DND-41 (cell line): Measurements from ENCODE around the gene DGKB.

Experiments
- ATAC-seq: fragments of 200-7000 bp; cut with Tn5 transposase; 3 replicates; pipeline ENCODE4 v1.9.1; 2021; ENCODE audit warnings: low read depth; ENCODE audit not compliant: insufficient read depth
- DNase-seq: peaks from one replicate; pipeline ENCODE4 v3.0.0-alpha.2; 2020
- H2AFZ ChIP-seq: 2 replicates; pipeline ENCODE4 v1.6.0; 2012; ENCODE audit warnings: low read depth, low read length
- H3K27ac ChIP-seq: 2 replicates; pipeline ENCODE4 v1.5.1; 2012; ENCODE audit warnings: low read length, inconsistent platforms
- H3K27me3 ChIP-seq: fragments of 200-600 bp; sonication (generic); 2 replicates; pipeline ENCODE4 v1.6.0; 2012; ENCODE audit warnings: low read length, mild to moderate bottlenecking, inconsistent platforms; ENCODE audit not compliant: insufficient read depth, poor library complexity
- H3K36me3 ChIP-seq: 2 replicates; pipeline ENCODE4 v1.5.1; 2012; ENCODE audit warnings: low read length, inconsistent platforms; ENCODE audit not compliant: insufficient read depth
- H3K4me1 ChIP-seq: 2 replicates; pipeline ENCODE4 v1.5.1; 2012; ENCODE audit warnings: mild to moderate bottlenecking, low read length; ENCODE audit not compliant: insufficient read depth
- H3K4me2 ChIP-seq: 2 replicates; pipeline ENCODE4 v1.6.0; 2012; ENCODE audit warnings: mild to moderate bottlenecking, moderate library complexity, low read length, inconsistent platforms; ENCODE audit not compliant: insufficient read depth
- H3K4me3 ChIP-seq, 2 experiments: fragments of 200-600 bp in 1 of 2; shearing (Covaris generic) in 1 of 2; 2 replicates each; pipeline ENCODE4 v1.5.1; 2012 to 2016; ENCODE audit warnings: inconsistent platforms in 2 of 2, low read length in 2 of 2, mild to moderate bottlenecking in 2 of 2, low read depth in 1 of 2, moderate library complexity in 1 of 2
- H3K79me2 ChIP-seq: 2 replicates; pipeline ENCODE4 v1.6.0; 2012; ENCODE audit warnings: low read length, inconsistent platforms; ENCODE audit not compliant: insufficient read depth
- H3K9ac ChIP-seq: 2 replicates; pipeline ENCODE4 v1.6.0; 2012; ENCODE audit warnings: low read depth, mild to moderate bottlenecking, inconsistent platforms, low read length, moderate library complexity
- H3K9me3 ChIP-seq: 2 replicates; pipeline ENCODE4 v1.5.1; 2012; ENCODE audit warnings: low read length, moderate library complexity, mild to moderate bottlenecking, inconsistent platforms; ENCODE audit not compliant: insufficient read depth, severe bottlenecking
- H4K20me1 ChIP-seq: 2 replicates; pipeline ENCODE4 v1.6.0; 2012; ENCODE audit warnings: low read length; ENCODE audit not compliant: insufficient read depth
- EZH2 ChIP-seq: IDR thresholded peaks from 3 replicates; pipeline ENCODE4 v1.6.1; 2012; ENCODE audit warnings: borderline replicate concordance, low read depth, mild to moderate bottlenecking, moderate library complexity, low read length, inconsistent platforms; ENCODE audit not compliant: severe bottlenecking
- TF ChIP-seq, protein P1 (sequence below): IDR thresholded peaks from 2 replicates; pipeline ENCODE4 v1.5.1; 2012; ENCODE audit warnings: borderline replicate concordance, low read length, moderate library complexity, mild to moderate bottlenecking; ENCODE audit not compliant: poor library complexity, severe bottlenecking; ENCODE audit errors: extremely low read depth

DGKB gene

DNA sequence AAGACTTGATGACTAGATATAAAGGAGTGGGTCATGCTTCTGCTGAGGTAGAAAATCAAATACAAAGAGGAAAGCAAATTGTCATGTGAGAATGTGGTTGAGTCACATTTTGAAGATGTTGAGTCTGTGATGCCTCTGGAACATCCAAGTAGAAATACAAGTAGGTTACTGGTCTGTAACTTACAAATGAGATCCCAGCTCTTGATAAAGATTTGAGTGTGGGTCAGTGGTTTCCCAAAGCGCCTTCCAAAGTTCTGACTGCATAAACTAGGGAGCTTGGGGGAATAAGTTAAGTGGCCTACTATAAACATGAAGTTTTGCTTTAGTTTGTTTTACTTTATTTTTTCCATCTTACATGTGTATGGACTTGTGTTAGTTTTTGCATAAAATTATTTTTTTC is 768.8 kb downstream of the DGKB start:
- H3K4me1 ChIP-seq: no peaks in the 10 kb centered on the region
- H3K9me3 ChIP-seq: no peaks in the 10 kb centered on the region
- no peak overlapping the region for H3K9ac ChIP-seq
- no peaks in the 10 kb centered on the region for H4K20me1 ChIP-seq
- no peak overlapping the region for H3K4me2 ChIP-seq
- TF ChIP-seq, protein P1, sequence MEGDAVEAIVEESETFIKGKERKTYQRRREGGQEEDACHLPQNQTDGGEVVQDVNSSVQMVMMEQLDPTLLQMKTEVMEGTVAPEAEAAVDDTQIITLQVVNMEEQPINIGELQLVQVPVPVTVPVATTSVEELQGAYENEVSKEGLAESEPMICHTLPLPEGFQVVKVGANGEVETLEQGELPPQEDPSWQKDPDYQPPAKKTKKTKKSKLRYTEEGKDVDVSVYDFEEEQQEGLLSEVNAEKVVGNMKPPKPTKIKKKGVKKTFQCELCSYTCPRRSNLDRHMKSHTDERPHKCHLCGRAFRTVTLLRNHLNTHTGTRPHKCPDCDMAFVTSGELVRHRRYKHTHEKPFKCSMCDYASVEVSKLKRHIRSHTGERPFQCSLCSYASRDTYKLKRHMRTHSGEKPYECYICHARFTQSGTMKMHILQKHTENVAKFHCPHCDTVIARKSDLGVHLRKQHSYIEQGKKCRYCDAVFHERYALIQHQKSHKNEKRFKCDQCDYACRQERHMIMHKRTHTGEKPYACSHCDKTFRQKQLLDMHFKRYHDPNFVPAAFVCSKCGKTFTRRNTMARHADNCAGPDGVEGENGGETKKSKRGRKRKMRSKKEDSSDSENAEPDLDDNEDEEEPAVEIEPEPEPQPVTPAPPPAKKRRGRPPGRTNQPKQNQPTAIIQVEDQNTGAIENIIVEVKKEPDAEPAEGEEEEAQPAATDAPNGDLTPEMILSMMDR: no peak
- no peak for TF ChIP-seq EZH2
- H3K27ac ChIP-seq: no peak overlapping the region
- H3K36me3 ChIP-seq: no peaks in the 10 kb centered on the region
- H2AFZ ChIP-seq: no peak overlapping the region
- no peaks in the 10 kb centered on the region for H3K27me3 ChIP-seq
- H3K79me2 ChIP-seq: no peaks in the 10 kb centered on the region
- DNase-seq (no peak), ATAC-seq (no peak)
- no peak overlapping the region for H3K4me3 ChIP-seq

DNA sequence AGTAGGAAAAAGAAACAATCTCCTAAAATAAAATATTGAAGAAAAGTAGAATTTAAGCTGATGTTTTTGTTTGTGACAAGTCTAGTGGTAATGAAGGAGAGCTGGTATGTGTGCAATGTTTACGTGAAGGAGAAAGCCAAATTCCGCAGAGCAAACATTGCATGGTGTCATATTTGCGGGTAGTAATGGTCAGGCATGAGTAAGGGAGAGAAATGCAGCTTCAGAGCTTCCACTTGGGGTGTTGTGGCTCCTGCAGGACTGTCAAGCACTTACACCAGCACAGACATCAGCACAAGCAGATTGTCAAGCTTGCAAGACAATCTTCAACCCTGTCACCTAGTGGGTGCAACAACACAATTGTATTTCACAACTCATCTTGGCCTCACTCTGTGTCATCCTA is 776.6 kb downstream of the DGKB start:
- Histone ChIP-seq H3K4me3 (no peak overlapping the region), H3K79me2 (no peaks in the 10 kb centered on the region), H3K27ac (no peak overlapping the region), H3K4me1 (no peaks in the 10 kb centered on the region), H4K20me1 (no peaks in the 10 kb centered on the region), H3K27me3 (no peaks in the 10 kb centered on the region), H3K36me3 (no peaks in the 10 kb centered on the region), H3K9me3 (no peaks in the 10 kb centered on the region), H3K4me2 (no peak overlapping the region), H3K9ac (no peak overlapping the region), H2AFZ (no peak overlapping the region)
- no peak for TF ChIP-seq EZH2
- TF ChIP-seq, protein P1: no peak
- ATAC-seq (no peak), DNase-seq (no peak)

DNA sequence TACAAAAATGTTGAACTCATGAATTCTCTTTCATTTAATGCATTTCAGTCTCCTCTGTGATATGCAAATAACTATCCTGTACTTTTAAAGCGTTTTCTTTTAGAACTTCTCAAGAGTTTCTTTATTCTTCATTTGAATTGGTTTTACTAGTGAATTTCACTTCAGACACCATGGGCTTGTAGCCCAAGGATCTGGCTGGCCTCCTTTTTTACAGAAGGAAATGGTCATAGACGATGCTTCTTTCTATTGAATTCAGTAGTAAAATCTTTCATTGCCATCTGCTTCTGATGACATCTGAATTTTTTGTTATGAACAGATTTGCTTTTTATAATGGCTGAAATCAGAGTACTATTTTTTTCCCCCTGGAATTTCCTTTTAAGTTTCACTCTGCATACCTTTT is 777.8 kb downstream of the DGKB start:
- H3K36me3 ChIP-seq: no peaks in the 10 kb centered on the region
- TF ChIP-seq, protein P1: no peak
- no peak for TF ChIP-seq EZH2
- H3K79me2 ChIP-seq: no peaks in the 10 kb centered on the region
- no peak overlapping the region for H3K27ac ChIP-seq
- H3K9ac ChIP-seq: no peak overlapping the region
- DNase-seq (no peak), ATAC-seq (no peak)
- no peaks in the 10 kb centered on the region for H3K27me3 ChIP-seq
- H3K4me1 ChIP-seq: no peaks in the 10 kb centered on the region
- H3K9me3 ChIP-seq: no peaks in the 10 kb centered on the region
- H3K4me2 ChIP-seq: no peak overlapping the region
- H3K4me3 ChIP-seq: no peak overlapping the region
- no peaks in the 10 kb centered on the region for H4K20me1 ChIP-seq
- no peak overlapping the region for H2AFZ ChIP-seq

DNA sequence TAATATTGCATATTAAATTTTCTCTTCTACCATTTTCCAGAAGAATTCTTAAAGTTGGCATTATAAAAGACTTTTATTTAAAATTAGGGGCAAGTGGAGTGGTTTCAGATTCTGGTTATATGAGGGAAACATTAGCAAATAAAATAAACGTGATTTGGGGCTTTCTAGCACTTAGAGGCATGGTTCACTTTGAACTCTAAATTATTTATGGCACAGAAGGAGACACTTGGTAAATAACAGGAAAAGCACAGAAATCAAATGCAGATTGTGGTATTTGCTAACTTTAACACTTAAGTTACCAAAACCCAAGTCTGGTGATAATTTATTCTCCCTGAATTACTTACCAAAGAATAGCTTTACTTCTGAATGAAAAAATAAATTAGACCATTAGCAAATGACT is 778.6 kb downstream of the DGKB start:
- Histone ChIP-seq H3K9me3 (no peaks in the 10 kb centered on the region), H3K79me2 (no peaks in the 10 kb centered on the region), H2AFZ (no peak overlapping the region), H3K4me2 (no peak overlapping the region), H3K27me3 (no peaks in the 10 kb centered on the region), H3K9ac (no peak overlapping the region), H3K4me3 (no peak overlapping the region), H4K20me1 (no peaks in the 10 kb centered on the region), H3K27ac (no peak overlapping the region), H3K4me1 (no peaks in the 10 kb centered on the region), H3K36me3 (no peaks in the 10 kb centered on the region)
- no peak for DNase-seq
- TF ChIP-seq, protein P1: no peak
- no peak for TF ChIP-seq EZH2
- no peak for ATAC-seq
